ENCODE measurements around the gene DMRTC2. TPM values are rescaled to one million over a fixed set of nuclear protein-coding genes. Genes with fewer than 3 reads are reported as not detected.

The DMRTC2 gene
- polyA plus RNA-seq, 1 experiment, result not detected

DNA sequence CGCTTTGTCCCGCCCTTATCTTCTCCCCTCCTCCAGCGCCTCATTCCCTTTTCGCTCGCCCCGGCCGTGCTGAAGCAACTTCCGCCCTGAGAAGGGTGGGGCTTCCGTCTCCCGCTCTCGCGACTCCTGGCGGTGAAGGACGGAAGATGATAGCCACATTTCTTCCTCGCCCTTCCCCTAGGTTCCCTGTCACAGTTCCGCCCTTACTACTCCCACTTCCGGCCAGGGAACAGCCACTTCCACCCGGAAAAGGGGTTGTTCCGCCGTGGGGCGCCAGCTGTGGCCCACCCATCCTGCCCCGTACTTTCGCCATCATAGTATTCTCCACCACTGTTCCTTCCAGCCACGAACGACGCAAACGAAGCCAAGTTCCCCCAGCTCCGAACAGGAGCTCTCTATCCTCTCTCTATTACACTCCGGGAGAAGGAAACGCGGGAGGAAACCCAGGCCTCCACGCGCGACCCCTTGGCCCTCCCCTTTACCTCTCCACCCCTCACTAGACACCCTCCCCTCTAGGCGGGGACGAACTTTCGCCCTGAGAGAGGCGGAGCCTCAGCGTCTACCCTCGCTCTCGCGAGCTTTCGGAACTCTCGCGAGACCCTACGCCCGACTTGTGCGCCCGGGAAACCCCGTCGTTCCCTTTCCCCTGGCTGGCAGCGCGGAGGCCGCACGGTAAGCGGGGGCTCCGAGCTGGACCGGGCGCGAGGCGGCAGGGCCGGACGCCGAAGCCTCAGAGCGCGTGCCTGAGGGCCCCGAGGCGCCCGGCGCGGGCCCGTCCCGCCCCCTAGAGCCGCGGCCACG, 15.0 kb downstream of the DMRTC2 start, which contains the start of gene RPS19:
TSS of gene RPS19 (plus strand) at position 638 of the 801 bp plus-strand sequence. CDS start 520 bp downstream, outside the sequence.
- Histone ChIP-seq H3K4me3 (ENCODE audit: low read depth, low read length) (peak within 1 kb of the TSS; percentile 99), H3K27ac (ENCODE audit: low read depth, low read length) (peak within 1 kb of the TSS; percentile 95), H3K9me3 (ENCODE audit: control insufficient read depth, insufficient read depth, low read length) (no peaks in the 10 kb centered on the region), H3K27me3 (ENCODE audit: control insufficient read depth, insufficient read depth, low read length) (peaks cover 7% of the 10 kb centered on the region)
- peak; percentile 96 for DNase-seq (ENCODE audit: low read depth, low spot score)
- ChIA-PET CTCF (interaction anchor here (0.9 to 2.2 kb wide), 5 partner anchors 10 to 65 kb away, joined by 3 to 10 read pairs (median 6); no protein-coding TSS in a partner anchor), POLR2A (interaction anchor here (0.5 to 2.7 kb wide), 10 partner anchors 9 to 1225 kb away, joined by 3 to 28 read pairs (median 4); partner anchors contain the start of genes ARHGEF1 and RABAC1)
- TF ChIP-seq, protein P1, sequence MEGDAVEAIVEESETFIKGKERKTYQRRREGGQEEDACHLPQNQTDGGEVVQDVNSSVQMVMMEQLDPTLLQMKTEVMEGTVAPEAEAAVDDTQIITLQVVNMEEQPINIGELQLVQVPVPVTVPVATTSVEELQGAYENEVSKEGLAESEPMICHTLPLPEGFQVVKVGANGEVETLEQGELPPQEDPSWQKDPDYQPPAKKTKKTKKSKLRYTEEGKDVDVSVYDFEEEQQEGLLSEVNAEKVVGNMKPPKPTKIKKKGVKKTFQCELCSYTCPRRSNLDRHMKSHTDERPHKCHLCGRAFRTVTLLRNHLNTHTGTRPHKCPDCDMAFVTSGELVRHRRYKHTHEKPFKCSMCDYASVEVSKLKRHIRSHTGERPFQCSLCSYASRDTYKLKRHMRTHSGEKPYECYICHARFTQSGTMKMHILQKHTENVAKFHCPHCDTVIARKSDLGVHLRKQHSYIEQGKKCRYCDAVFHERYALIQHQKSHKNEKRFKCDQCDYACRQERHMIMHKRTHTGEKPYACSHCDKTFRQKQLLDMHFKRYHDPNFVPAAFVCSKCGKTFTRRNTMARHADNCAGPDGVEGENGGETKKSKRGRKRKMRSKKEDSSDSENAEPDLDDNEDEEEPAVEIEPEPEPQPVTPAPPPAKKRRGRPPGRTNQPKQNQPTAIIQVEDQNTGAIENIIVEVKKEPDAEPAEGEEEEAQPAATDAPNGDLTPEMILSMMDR (IDR thresholded peaks at IDR 0.05; ENCODE audit: low read depth, low read length), result peak; percentile 64

DNA sequence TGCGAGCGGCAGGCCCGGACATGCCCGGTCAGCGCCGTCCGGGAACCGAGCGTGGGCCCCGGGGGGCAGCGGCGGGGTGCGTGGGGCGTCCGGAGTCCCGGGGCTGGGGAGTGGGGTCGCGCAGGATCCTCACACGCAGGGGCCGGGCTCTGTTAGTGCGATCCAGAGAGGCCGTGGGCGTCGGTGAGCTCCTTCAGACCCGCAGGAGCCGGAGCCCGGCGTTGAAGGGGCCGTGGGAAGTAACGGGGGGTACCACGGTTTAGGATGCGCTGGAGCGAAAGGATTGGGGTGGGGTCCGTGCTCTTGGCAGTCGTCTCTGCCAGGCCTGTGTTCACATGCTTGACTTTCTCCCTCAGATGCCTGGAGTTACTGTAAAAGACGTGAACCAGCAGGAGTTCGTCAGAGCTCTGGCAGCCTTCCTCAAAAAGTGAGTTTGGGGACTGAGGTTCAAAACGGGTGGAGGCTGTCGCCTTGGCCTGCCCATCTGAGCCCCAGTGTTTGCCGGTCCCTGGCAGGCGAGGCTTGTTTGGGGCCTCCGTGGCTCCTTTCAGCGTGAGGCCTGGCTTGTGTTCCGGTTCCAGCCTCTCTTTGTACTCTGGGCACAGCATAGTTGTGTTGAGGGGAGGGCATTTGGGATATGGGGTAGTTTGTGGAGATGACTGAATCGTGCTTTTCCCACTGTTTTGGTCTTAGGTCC, 15.7 kb downstream of the DMRTC2 start:
- POLR2A ChIA-PET, result interaction anchor here (1.4 to 2.7 kb wide), 4 partner anchors 8 to 98 kb away, joined by 6 to 28 read pairs (median 15); partner anchors contain the start of gene RABAC1
- TF ChIP-seq, protein P1 (IDR thresholded peaks at IDR 0.05; ENCODE audit: low read depth, low read length), result no peak
- peak overlapping the region; percentile 99 for H3K4me3 ChIP-seq (ENCODE audit: low read depth, low read length)
- no peak for DNase-seq (ENCODE audit: low read depth, low spot score)
- H3K9me3 ChIP-seq (ENCODE audit: control insufficient read depth, insufficient read depth, low read length), result no peaks in the 10 kb centered on the region
- peak overlapping the region; percentile 80 for H3K27ac ChIP-seq (ENCODE audit: low read depth, low read length)
- CTCF ChIA-PET, result interaction anchor here (0.5 to 1.7 kb wide), 3 partner anchors 11 to 174 kb away, joined by 3 to 6 read pairs (median 4); no protein-coding TSS in a partner anchor
- peaks cover 2% of the 10 kb centered on the region for H3K27me3 ChIP-seq (ENCODE audit: control insufficient read depth, insufficient read depth, low read length)

DNA sequence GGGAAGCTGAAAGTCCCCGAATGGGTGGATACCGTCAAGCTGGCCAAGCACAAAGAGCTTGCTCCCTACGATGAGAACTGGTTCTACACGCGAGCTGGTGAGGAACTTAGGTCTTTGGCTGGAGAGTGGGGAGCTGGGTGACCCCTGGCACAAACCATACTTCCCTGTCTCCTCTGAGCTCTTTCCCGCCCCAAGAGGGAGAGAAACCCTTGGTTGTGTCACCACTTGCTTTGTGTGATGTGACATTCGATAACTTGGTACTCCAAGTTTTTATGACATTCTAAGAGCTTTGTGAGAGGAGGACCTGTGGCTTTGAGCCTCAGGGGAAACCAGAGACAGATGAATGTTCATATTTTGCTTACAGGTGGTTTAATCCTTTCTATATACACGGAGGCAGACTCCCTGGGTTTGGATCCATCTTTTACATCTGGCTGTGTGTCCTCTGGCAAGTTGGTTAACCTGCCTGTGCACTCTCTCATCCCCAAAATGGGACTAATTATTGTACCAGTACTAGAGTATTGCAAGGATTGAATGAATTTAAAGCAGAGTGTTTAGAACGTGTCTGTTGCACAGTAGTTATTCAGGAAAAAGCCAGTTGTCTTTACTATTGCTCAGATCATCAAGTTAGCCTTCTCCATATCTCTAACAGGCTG, 16.4 kb downstream of the DMRTC2 start:
- ChIA-PET CTCF (interaction anchor here (0.5 to 1.3 kb wide), 2 partner anchors 67 to 174 kb away, joined by 3 to 4 read pairs; no protein-coding TSS in a partner anchor), POLR2A (interaction anchor here (2.5 to 2.7 kb wide), 2 partner anchors 12 to 97 kb away, joined by 24 to 28 read pairs; partner anchors contain the start of gene RABAC1)

DNA sequence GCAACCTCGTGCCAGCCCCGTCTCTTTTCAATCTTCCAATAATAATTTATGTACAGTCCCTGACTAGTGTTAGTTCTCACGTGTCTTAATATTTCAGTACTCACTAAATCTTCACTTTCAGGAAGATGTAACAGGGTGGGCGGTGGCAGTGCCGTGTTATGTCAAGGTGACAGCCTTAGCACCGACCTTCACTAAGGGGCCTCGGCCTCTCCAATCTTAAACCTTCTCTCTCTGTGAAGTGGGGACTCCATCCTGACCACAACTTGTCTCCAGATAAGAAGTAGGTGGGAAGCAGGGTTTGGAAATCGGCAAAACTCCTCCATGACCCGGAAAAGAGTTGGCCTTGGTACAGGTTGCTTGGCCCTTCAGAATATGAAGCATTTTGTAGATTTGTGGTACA, 17.0 kb downstream of the DMRTC2 start:
- Histone ChIP-seq H3K27me3 (ENCODE audit: control insufficient read depth, insufficient read depth, low read length) (no peaks in the 10 kb centered on the region), H3K27ac (ENCODE audit: low read depth, low read length) (no peak overlapping the region), H3K4me3 (ENCODE audit: low read depth, low read length) (peak overlapping the region; percentile 99), H3K9me3 (ENCODE audit: control insufficient read depth, insufficient read depth, low read length) (no peaks in the 10 kb centered on the region)
- DNase-seq (ENCODE audit: low read depth, low spot score), result no peak
- TF ChIP-seq, protein P1 (IDR thresholded peaks at IDR 0.05; ENCODE audit: low read depth, low read length), result no peak
- ChIA-PET POLR2A (interaction anchor here (2.5 kb wide), 1 partner anchor 11 kb away, joined by 24 read pairs; no protein-coding TSS in a partner anchor), CTCF (interaction anchor here (0.7 kb wide), 1 partner anchor 108 kb away, joined by 4 read pairs; no protein-coding TSS in a partner anchor)

More for the DNA sequence above, 16.4 kb downstream of the DMRTC2 start:
- H3K27me3 ChIP-seq (ENCODE audit: control insufficient read depth, insufficient read depth, low read length), result peaks cover under 1% of the 10 kb centered on the region
- H3K9me3 ChIP-seq (ENCODE audit: control insufficient read depth, insufficient read depth, low read length), result no peaks in the 10 kb centered on the region
- H3K27ac ChIP-seq (ENCODE audit: low read depth, low read length), result peak overlapping the region; percentile 80
- H3K4me3 ChIP-seq (ENCODE audit: low read depth, low read length), result peak overlapping the region; percentile 99
- TF ChIP-seq, protein P1 (IDR thresholded peaks at IDR 0.05; ENCODE audit: low read depth, low read length), result no peak
- DNase-seq (ENCODE audit: low read depth, low spot score), result no peak
